Measurements from ENCODE around the gene FASTK.
"Not testable (repeated sequence)": the region's sequence is repeated elsewhere in the genome, so short reads cannot be mapped to it uniquely, and the experiment has no call there.

FASTK gene

DNA sequence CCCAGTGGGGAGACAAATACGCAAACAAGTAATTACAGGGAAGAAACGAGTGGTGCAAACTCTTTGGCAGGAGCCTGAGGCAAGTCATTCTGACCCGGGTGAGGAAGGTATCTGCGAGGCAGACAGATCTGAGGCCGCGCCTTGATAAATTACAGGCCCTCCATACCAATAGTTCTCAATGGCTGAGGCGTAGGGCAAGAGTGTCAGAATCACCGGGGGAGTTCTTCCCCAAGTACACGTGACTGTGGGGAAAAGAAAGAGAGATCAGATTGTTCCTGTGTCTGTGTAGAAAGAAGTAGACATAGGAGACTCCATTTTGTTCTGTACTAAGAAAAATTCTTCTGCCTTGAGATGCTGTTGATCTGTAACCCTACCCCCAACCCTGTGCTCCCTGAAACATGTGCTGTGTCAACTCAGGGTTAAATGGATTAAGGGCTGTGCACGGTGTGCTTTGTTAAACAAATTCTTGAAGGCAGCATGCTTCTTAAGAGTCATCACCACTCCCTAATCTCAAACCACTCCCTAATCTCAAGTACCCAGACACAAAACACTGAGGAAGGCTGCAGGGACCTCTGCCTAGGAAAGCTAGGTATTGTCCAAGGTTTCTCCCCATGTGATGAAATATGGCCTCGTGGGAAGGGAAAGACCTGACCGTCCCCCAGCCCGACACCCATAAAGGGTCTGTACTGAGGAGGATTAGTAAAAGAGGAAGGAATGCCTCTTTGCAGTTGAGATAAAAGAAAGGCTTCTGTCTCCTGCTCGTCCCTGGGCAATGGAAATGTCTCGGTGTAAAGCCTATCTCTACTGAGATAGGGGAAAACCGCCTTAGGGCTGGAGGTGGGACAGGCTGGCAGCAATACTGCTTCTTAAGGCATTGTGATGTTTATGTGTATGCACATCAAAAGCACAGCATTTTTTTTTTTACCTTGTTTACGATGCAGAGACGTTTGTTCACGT, 53.6 kb downstream of the FASTK start:
- not testable (repeated sequence) for DNase-seq (ENCODE audit: low spot score)
